GM12878 (cell line): ENCODE data around the gene CLIP2. TPM values are rescaled to one million over a fixed set of nuclear protein-coding genes. Genes with fewer than 3 reads are reported as not detected.
A peak's percentile ranks its signal among the peaks of the same experiment; 100 is the strongest.

Source experiments
- ATF7 ChIP-seq: fragments of 450-650 bp; IDR thresholded peaks from 2 replicates; pipeline ENCODE4 v1.6.1; 2016; ENCODE audit warnings: low read depth, mild to moderate bottlenecking
- BMI1 ChIP-seq: fragments of 450-650 bp; IDR thresholded peaks from 2 replicates; pipeline ENCODE4 v1.6.1; 2016; ENCODE audit warnings: mild to moderate bottlenecking, moderate library complexity, borderline replicate concordance
- CEBPB ChIP-seq, 2 experiments: fragments of 150-350 bp in 1 of 2; IDR thresholded peaks; 2 replicates each; pipeline ENCODE4 v1.6.1; 2012 to 2014; ENCODE audit warnings: low read depth in 2 of 2, low read length in 2 of 2, borderline replicate concordance in 1 of 2, inconsistent platforms in 1 of 2
- FOXK2 ChIP-seq: fragments of 450-650 bp; IDR thresholded peaks from 2 replicates; pipeline ENCODE4 v1.6.1; 2017; ENCODE audit warnings: mild to moderate bottlenecking, moderate library complexity
- FOXM1 ChIP-seq: IDR thresholded peaks from 2 replicates; pipeline ENCODE4 v1.6.1; 2012; ENCODE audit warnings: low read depth, mild to moderate bottlenecking, inconsistent platforms, low read length, moderate library complexity
- JUND ChIP-seq: IDR thresholded peaks from 2 replicates; pipeline ENCODE4 v1.6.1; 2012; ENCODE audit warnings: low read depth, mild to moderate bottlenecking, low read length, improper control_type of control experiment, moderate library complexity
- KDM1A ChIP-seq: fragments of 200-600 bp; sonication (generic); IDR thresholded peaks from 2 replicates; pipeline ENCODE4 v1.6.1; 2016; ENCODE audit warnings: borderline replicate concordance
- NFYA ChIP-seq: IDR thresholded peaks from 2 replicates; pipeline ENCODE4 v1.6.1; 2011; ENCODE audit warnings: low read depth, mild to moderate bottlenecking, low read length, improper control_type of control experiment, borderline replicate concordance
- RUNX3 ChIP-seq: IDR thresholded peaks from 2 replicates; pipeline ENCODE4 v1.6.1; 2012; ENCODE audit warnings: low read length, inconsistent platforms
- SREBF2 ChIP-seq: IDR thresholded peaks from 2 replicates; pipeline ENCODE4 v1.6.1; 2012; ENCODE audit warnings: mild to moderate bottlenecking, low read length
- SUPT20H ChIP-seq: IDR thresholded peaks from 2 replicates; pipeline ENCODE4 v1.6.1; 2011; ENCODE audit warnings: low read depth, mild to moderate bottlenecking, low read length, moderate library complexity, borderline replicate concordance; ENCODE audit not compliant: control insufficient read depth
- TCF3 ChIP-seq: IDR thresholded peaks from 2 replicates; pipeline ENCODE4 v1.6.1; 2012; ENCODE audit warnings: low read depth, mild to moderate bottlenecking, low read length, borderline replicate concordance; ENCODE audit not compliant: insufficient read depth
- ZBED1 ChIP-seq: IDR thresholded peaks from 2 replicates; pipeline ENCODE4 v1.6.1; 2016; ENCODE audit warnings: borderline replicate concordance
- polyA plus RNA-seq, 11 experiments: library from polyadenylated mRNA; depleted of rRNA in 4 of 11; unstranded in 6 of 11; stranded (reverse) in 5 of 11; fragments of >200 nt; fragmentation: Nextera tagmentation in 4 of 11; fragmentation: Illumina TruSeq in 1 of 11; extraction: Ambion mirVana in 4 of 11; extraction: Trizol in 1 of 11; gene quantifications; 1 replicate in 1 of 11; 2 replicates in 10 of 11; pipeline versions ENCODE4 v1.2.1 to v1.2.3, GENCODE V29; 2011 to 2016; ENCODE audit warnings: inconsistent platforms in 2 of 11, missing spikeins in 2 of 11, low read depth in 1 of 11
- total RNA-seq, 4 experiments: library from RNA; depleted of rRNA in 3 of 4; stranded (reverse); fragments of >200 nt in 3 of 4; fragmentation: Illumina TruSeq in 1 of 4; extraction: Trizol in 1 of 4; gene quantifications; 2 replicates each; pipeline versions ENCODE4 v1.2.1 to v1.2.3, GENCODE V29; 2013 to 2021
- TF ChIP-seq, protein P1 (sequence below): fragments of 450-650 bp; IDR thresholded peaks from 2 replicates; pipeline ENCODE4 v1.6.1; 2018; ENCODE audit warnings: mild to moderate bottlenecking, low read depth, moderate library complexity; ENCODE audit not compliant: partially characterized antibody
- TF ChIP-seq, protein P2 (sequence below): IDR thresholded peaks from 2 replicates; pipeline ENCODE4 v1.6.1; 2012; ENCODE audit warnings: low read depth, low read length, improper control_type of control experiment
- TF ChIP-seq, protein P3 (sequence below): fragments of 450-650 bp; IDR thresholded peaks from 2 replicates; pipeline ENCODE4 v1.6.1; 2017; ENCODE audit warnings: antibody characterized with exemption, mild to moderate bottlenecking, moderate library complexity
- TF ChIP-seq, protein P4 (sequence below): fragments of 450-650 bp; IDR thresholded peaks from 2 replicates; pipeline ENCODE4 v1.6.1; 2016; ENCODE audit warnings: mild to moderate bottlenecking, moderate library complexity, borderline replicate concordance
- TF ChIP-seq, protein P5 (sequence below): IDR thresholded peaks from 2 replicates; pipeline ENCODE4 v1.6.1; 2011; ENCODE audit warnings: borderline replicate concordance, low read depth, mild to moderate bottlenecking, moderate library complexity, mixed read lengths, low read length; ENCODE audit not compliant: insufficient read depth; ENCODE audit errors: extremely low read length

CLIP2 gene
- total and polyA plus RNA-seq, 10 of the 15 experiments (the other 5 are each of a cell fraction or from before 2014, with no cell fraction given): 0.26 to 56.3 (median 21.0) TPM

DNA sequence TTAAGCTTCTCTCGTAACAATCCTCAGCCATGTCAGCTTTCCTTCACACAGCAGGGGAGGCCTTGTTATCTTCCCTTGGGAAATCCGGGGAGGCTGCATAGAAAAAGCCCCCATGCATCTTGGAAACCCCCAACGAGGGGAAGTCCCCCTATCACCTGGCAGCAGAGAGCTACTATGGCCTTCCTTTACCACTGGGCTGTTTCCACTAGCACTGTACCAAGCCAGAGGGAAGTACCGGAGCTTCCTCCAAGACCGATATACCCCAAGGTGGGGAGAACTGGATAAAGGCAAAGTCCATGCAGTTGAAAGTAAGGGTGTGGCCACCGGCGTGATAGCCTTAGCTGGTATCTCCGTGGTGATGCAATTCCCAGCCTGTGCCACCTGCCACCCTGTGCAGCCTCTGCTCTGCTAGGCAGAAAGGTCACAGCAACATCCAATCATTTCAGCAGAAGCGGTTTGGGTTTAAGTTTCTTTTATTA is 4.4 kb upstream of the CLIP2 start (continued):
- TF ChIP-seq RUNX3: peak; percentile 62
- TF ChIP-seq, protein P1, sequence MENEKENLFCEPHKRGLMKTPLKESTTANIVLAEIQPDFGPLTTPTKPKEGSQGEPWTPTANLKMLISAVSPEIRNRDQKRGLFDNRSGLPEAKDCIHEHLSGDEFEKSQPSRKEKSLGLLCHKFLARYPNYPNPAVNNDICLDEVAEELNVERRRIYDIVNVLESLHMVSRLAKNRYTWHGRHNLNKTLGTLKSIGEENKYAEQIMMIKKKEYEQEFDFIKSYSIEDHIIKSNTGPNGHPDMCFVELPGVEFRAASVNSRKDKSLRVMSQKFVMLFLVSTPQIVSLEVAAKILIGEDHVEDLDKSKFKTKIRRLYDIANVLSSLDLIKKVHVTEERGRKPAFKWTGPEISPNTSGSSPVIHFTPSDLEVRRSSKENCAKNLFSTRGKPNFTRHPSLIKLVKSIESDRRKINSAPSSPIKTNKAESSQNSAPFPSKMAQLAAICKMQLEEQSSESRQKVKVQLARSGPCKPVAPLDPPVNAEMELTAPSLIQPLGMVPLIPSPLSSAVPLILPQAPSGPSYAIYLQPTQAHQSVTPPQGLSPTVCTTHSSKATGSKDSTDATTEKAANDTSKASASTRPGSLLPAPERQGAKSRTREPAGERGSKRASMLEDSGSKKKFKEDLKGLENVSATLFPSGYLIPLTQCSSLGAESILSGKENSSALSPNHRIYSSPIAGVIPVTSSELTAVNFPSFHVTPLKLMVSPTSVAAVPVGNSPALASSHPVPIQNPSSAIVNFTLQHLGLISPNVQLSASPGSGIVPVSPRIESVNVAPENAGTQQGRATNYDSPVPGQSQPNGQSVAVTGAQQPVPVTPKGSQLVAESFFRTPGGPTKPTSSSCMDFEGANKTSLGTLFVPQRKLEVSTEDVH: no peak
- no peak for TF ChIP-seq ZBED1
- TF ChIP-seq, protein P2, sequence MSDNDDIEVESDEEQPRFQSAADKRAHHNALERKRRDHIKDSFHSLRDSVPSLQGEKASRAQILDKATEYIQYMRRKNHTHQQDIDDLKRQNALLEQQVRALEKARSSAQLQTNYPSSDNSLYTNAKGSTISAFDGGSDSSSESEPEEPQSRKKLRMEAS: no peak
- no peak for TF ChIP-seq BMI1
- no peak for TF ChIP-seq NFYA
- no peak for TF ChIP-seq CEBPB (IDR thresholded peaks at IDR 0.05; ENCODE audit: borderline replicate concordance in 1 of 2, low read depth in 2 of 2, low read length in 2 of 2)
- TF ChIP-seq, protein P3, sequence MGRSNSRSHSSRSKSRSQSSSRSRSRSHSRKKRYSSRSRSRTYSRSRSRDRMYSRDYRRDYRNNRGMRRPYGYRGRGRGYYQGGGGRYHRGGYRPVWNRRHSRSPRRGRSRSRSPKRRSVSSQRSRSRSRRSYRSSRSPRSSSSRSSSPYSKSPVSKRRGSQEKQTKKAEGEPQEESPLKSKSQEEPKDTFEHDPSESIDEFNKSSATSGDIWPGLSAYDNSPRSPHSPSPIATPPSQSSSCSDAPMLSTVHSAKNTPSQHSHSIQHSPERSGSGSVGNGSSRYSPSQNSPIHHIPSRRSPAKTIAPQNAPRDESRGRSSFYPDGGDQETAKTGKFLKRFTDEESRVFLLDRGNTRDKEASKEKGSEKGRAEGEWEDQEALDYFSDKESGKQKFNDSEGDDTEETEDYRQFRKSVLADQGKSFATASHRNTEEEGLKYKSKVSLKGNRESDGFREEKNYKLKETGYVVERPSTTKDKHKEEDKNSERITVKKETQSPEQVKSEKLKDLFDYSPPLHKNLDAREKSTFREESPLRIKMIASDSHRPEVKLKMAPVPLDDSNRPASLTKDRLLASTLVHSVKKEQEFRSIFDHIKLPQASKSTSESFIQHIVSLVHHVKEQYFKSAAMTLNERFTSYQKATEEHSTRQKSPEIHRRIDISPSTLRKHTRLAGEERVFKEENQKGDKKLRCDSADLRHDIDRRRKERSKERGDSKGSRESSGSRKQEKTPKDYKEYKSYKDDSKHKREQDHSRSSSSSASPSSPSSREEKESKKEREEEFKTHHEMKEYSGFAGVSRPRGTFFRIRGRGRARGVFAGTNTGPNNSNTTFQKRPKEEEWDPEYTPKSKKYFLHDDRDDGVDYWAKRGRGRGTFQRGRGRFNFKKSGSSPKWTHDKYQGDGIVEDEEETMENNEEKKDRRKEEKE: no peak
- TF ChIP-seq, protein P4, sequence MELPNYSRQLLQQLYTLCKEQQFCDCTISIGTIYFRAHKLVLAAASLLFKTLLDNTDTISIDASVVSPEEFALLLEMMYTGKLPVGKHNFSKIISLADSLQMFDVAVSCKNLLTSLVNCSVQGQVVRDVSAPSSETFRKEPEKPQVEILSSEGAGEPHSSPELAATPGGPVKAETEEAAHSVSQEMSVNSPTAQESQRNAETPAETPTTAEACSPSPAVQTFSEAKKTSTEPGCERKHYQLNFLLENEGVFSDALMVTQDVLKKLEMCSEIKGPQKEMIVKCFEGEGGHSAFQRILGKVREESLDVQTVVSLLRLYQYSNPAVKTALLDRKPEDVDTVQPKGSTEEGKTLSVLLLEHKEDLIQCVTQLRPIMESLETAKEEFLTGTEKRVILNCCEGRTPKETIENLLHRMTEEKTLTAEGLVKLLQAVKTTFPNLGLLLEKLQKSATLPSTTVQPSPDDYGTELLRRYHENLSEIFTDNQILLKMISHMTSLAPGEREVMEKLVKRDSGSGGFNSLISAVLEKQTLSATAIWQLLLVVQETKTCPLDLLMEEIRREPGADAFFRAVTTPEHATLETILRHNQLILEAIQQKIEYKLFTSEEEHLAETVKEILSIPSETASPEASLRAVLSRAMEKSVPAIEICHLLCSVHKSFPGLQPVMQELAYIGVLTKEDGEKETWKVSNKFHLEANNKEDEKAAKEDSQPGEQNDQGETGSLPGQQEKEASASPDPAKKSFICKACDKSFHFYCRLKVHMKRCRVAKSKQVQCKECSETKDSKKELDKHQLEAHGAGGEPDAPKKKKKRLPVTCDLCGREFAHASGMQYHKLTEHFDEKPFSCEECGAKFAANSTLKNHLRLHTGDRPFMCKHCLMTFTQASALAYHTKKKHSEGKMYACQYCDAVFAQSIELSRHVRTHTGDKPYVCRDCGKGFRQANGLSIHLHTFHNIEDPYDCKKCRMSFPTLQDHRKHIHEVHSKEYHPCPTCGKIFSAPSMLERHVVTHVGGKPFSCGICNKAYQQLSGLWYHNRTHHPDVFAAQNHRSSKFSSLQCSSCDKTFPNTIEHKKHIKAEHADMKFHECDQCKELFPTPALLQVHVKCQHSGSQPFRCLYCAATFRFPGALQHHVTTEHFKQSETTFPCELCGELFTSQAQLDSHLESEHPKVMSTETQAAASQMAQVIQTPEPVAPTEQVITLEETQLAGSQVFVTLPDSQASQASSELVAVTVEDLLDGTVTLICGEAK: no peak
- peak; percentile 48; the same call in 1 of the 2 replicates for TF ChIP-seq TCF3
- TF ChIP-seq KDM1A: no peak
- no peak for TF ChIP-seq SUPT20H
- no peak for TF ChIP-seq FOXK2
- TF ChIP-seq, protein P5, sequence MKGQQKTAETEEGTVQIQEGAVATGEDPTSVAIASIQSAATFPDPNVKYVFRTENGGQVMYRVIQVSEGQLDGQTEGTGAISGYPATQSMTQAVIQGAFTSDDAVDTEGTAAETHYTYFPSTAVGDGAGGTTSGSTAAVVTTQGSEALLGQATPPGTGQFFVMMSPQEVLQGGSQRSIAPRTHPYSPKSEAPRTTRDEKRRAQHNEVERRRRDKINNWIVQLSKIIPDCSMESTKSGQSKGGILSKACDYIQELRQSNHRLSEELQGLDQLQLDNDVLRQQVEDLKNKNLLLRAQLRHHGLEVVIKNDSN: no peak
- no peak for TF ChIP-seq JUND
- no peak for TF ChIP-seq SREBF2
- peak; percentile 52; the same call in 1 of the 2 replicates for TF ChIP-seq FOXM1
- no peak for TF ChIP-seq ATF7
